Urinary bladder (tissue), 4 donors: ENCODE measurements around the gene GPR78. TPM values are rescaled to one million over a fixed set of nuclear protein-coding genes. Genes with fewer than 3 reads are reported as not detected.

Experiments
- DNase-seq: peaks from one replicate; pipeline ENCODE4 v3.0.0-alpha.2; 2015; ENCODE audit errors: extremely low spot score
- H3K27ac ChIP-seq: one replicate; pipeline ENCODE4 v1.5.1; 2013; ENCODE audit warnings: low read depth, mild to moderate bottlenecking, moderate library complexity
- H3K36me3 ChIP-seq: one replicate; pipeline ENCODE4 v1.6.1; 2013; ENCODE audit warnings: mild to moderate bottlenecking, moderate library complexity; ENCODE audit not compliant: insufficient read depth
- H3K4me1 ChIP-seq: one replicate; pipeline ENCODE4 v1.6.1; 2013; ENCODE audit warnings: mild to moderate bottlenecking, moderate library complexity; ENCODE audit not compliant: insufficient read depth
- H3K4me3 ChIP-seq: one replicate; pipeline ENCODE4 v1.5.1; 2013; ENCODE audit warnings: low read depth, low read length
- WGBS: extraction: QIAGEN DNeasy Blood & Tissue Kit; methylation state at CpG from one replicate; pipeline ENCODE4 v1.1.7; 2013; 5-methylcytosine and 5-hydroxymethylcytosine counted together
- polyA plus RNA-seq: library from polyadenylated mRNA; stranded (reverse); fragments of 200-250 nt; gene quantifications from one replicate; pipeline ENCODE4 v1.2.3, GENCODE V29; 2013
- total RNA-seq: library from RNA; depleted of rRNA; stranded (reverse); fragments of >200 nt; gene quantifications from one replicate; pipeline ENCODE4 v1.2.3, GENCODE V29; 2014
- donor health status: healthy with polysubstance abuse.
- donor health status: healthy.

GPR78 gene
- total and polyA plus RNA-seq, 2 donors, result 0.29 to 3.6 TPM

DNA sequence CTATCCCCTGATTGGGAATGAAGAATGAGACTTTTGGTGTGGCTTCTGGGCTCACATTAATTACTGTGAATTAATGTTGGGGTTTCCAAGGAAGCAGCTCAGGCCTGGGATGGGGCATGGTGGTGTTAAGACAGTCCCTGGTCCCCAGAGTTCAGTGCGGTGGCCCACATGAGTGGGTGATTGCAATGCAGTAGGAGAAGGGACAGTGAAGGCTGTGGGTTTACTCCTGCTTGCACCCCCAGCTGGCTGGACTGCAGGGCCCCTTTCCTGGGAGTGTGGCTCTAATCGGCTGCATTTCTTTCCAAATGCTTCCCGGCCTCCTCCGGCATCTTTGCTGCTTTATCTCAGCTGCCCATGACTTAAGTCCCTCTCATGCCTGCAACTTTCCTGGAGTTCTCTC, 28.2 kb upstream of the GPR78 start:
- Histone ChIP-seq H3K4me1 (no peaks in the 10 kb centered on the region), H3K36me3 (no peaks in the 10 kb centered on the region), H3K27ac (no peak overlapping the region), H3K4me3 (no peak overlapping the region)
- WGBS, result 75% methylated on average over 4 of the region's 4 CpGs
- DNase-seq, result no peak

DNA sequence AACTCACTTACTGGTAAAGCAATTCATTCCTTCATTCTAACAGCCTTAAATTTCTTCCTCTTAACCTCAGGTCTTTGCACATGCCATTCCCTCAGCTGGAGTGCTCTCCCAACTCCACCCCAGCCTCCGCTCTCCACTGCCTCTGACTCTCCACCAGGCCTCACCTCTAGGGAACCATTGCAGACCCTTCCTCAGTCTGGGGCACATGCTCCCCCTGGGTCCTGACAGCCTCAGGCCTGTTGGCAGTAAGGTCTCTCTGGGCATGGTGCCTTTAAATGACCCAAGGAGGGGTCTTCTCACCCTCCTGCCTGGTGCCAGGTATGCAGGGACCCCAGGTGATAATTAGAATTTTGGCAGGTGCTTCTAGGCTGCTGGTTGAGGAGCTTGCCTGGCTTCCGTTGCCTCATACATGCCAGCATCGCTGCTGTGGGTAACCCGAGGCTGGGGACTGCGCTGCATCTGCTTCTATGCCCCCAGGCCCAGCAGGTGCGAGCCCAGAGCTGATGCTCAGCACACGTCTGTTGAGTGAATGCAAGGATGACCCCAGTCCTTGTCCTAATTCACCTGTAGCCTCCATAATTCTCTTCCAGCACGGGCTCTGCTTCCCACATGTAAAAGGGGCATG, 27.5 kb upstream of the GPR78 start:
- WGBS, result 92% methylated on average over 8 of the region's 8 CpGs
- no peaks in the 10 kb centered on the region for H3K36me3 ChIP-seq
- no peak overlapping the region for H3K27ac ChIP-seq
- no peaks in the 10 kb centered on the region for H3K4me1 ChIP-seq
- DNase-seq, result no peak
- H3K4me3 ChIP-seq, result no peak overlapping the region

DNA sequence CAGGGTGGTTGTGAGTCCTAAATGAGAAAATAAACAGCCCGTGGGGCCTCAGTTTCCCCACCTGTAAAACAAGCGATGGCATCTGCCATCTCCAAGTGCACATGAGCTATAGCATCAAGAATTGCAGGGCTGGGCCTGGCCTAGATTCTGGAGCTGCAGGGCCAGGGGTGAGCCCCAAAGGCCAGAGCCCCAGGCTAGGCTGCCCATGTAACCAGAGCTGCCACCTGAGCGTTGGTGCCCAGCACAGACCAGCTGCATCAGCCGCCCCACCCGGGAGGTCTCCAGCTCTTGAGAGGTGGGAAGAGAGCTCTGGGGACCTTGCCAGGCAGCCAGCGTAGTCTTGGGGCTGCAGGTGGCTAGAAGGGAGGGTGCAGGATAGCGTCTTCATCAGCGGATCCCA, 27.0 kb upstream of the GPR78 start:
- Histone ChIP-seq H3K27ac (no peak overlapping the region), H3K4me1 (no peaks in the 10 kb centered on the region), H3K4me3 (no peak overlapping the region), H3K36me3 (no peaks in the 10 kb centered on the region)
- DNase-seq, result no peak
- 88% methylated on average over 8 of the region's 8 CpGs for WGBS

DNA sequence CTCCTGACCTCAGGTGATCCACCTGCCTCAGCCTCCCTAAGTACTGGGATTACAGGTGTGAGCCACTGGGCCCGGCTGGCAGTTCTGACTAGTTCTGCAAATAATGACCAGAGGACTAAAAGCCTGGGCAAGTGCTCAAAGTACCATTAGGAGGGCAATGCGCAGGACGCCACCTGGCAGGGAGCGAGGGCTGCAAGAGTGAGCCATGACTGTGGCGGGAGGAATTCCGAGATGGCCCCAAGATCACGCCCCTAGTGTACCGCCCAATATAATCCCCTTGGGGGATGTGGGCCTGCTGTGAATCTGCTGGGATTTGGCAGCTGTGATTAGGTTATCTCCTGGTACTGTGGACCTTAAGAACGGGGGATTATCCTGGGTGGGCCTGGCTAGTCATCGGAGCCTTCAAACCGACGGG, 26.2 kb upstream of the GPR78 start:
- H3K4me3 ChIP-seq, result no peak overlapping the region
- no peaks in the 10 kb centered on the region for H3K4me1 ChIP-seq
- H3K36me3 ChIP-seq, result no peaks in the 10 kb centered on the region
- DNase-seq, result no peak
- H3K27ac ChIP-seq, result no peak overlapping the region
- 55% methylated on average over 12 of the region's 12 CpGs for WGBS

DNA sequence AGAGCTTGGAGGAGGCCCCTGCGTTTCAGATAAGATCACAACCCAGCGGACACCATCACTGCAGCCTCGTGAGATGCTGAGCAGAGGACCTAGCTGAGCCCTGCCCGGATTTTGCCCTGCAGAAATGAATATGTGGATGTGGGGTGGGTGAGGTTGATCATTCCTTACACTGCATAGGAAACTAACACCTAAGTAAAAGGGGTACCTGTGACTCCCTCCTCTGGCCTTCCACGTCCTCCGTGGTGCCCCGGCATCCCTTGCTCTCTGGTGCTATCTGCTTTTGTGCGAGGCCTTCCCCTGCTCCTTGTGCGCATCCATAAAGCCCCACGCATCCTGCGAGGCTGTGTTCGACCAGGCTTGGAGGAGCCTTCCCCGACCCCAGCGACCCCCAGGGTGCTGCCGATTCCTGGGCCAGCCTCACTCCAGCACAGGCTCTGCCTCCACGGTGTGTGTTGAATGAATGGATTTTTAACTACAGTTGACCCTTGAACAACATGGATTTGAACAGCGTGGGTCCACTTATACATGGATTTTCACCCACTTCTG, 25.6 kb upstream of the GPR78 start:
- H3K4me1 ChIP-seq, result no peaks in the 10 kb centered on the region

DNA sequence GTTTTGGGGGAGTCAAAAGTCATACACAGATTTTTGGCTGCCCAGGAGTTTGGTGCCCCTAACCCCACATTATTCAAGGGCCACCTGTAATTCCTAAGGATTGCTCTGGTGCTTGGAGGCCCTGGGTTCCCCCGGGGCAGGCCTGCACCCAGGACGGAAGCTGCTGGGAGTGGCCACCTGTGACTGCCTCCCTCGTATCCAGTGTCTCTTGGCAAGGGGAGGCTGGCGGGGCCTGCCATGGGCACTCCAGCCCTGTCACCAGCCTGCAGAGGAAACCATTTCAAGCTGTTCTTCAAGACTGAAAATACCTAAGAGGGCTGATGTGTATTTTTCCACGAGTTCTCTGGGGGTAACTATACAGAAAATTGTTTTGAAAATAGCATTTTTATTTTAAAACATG, 24.5 kb upstream of the GPR78 start:
- DNase-seq, result no peak
- WGBS, result 83% methylated on average over 5 of the region's 5 CpGs
- Histone ChIP-seq H3K36me3 (no peaks in the 10 kb centered on the region), H3K27ac (no peak overlapping the region), H3K4me1 (no peaks in the 10 kb centered on the region), H3K4me3 (no peak overlapping the region)

More for the DNA sequence above, 25.6 kb upstream of the GPR78 start:
- no peak for DNase-seq
- Histone ChIP-seq H3K27ac (no peak overlapping the region), H3K36me3 (no peaks in the 10 kb centered on the region), H3K4me3 (no peak overlapping the region)
- 86% methylated on average over 17 of the region's 17 CpGs for whole genome bisulfite sequencing

DNA sequence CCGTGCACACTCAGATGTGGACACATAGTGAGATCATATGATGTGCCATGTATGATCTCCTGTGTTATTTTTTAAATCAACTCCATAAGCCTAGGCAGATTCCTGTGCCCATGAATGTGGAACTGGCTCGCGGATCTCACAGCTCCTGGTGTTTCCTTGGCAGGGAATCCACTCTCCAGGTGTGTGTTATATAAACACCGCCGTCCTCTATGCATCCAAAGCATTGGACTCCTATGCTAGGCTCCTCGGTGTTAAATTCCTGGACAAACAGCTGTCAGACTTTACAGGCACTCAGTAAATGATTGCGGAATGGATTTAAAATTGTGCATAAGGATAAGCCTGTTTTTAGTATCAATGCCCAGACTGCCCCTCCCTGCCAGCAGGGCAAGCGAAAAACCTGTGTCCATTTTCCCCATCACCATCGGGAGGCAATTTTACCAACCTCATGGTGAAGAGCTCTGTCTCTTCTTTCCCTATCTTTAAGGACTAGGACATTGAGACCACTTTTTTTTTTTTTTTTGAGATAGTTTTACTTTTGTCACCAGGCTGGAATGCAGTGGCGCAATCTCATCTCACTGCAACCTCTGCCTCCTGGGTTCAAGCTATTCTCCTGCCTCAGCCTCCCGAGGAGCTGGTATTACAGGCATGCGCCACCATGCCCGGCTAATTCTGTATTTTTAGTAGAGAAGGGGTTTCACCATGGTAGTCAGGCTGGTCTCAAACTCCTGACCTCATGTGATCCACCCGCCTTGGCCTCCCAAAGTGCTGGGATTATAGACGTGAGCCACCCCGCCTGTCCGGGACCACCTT, 23.6 kb upstream of the GPR78 start:
- WGBS, result 63% methylated on average over 17 of the region's 17 CpGs

DNA sequence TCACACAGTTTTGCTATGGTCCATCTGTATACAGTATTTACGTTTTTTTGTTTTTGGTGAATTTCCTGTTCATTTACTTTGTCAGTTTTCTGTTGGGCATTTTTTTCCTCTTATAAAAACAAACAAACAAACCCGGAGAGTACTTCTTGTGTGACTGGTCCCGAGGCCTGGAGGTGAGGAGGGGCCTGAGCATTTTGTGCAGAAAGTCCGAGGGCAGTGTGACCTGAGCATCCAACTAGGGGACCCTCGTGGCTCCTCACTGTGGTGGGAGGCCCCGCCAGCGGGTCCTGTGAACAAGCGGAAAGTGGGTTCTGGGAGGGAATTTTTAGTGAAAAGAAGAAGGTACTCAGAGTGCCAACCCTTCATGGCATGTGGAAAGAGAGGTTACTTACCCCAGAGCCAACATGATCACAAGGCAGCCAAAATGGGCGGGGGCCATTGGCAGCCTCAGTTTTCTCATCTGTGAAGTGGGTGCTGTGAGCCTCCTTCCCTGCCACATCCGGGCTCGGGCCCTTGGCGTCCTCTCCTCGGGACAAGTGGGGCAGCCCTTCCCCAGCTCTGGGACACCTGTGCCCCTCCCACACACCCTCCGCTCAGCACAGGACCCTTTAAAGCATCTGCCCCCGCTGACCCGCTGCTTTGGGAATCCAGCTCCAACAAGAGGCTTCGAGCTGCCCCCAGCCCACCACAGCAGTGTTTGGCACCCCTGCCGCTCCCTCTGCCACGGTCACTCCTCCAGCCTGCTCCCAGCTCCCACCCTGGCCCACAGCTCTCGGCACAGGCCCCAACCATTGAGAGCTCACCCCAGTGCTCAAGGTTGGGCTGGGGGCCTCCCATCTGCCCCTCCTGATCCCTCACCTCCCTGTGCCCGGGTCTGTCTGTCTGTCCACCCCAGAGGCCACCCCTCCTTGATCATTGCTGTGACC, 22.8 kb upstream of the GPR78 start:
- no peaks in the 10 kb centered on the region for H3K36me3 ChIP-seq
- H3K4me1 ChIP-seq, result no peaks in the 10 kb centered on the region
- H3K4me3 ChIP-seq, result no peak overlapping the region
- no peak for DNase-seq
- no peak overlapping the region for H3K27ac ChIP-seq
- 86% methylated on average over 21 of the region's 21 CpGs for whole genome bisulfite sequencing

More for the DNA sequence above, 23.6 kb upstream of the GPR78 start:
- Histone ChIP-seq H3K4me1 (no peaks in the 10 kb centered on the region), H3K4me3 (no peak overlapping the region), H3K27ac (no peak overlapping the region), H3K36me3 (no peaks in the 10 kb centered on the region)
- DNase-seq, result no peak

DNA sequence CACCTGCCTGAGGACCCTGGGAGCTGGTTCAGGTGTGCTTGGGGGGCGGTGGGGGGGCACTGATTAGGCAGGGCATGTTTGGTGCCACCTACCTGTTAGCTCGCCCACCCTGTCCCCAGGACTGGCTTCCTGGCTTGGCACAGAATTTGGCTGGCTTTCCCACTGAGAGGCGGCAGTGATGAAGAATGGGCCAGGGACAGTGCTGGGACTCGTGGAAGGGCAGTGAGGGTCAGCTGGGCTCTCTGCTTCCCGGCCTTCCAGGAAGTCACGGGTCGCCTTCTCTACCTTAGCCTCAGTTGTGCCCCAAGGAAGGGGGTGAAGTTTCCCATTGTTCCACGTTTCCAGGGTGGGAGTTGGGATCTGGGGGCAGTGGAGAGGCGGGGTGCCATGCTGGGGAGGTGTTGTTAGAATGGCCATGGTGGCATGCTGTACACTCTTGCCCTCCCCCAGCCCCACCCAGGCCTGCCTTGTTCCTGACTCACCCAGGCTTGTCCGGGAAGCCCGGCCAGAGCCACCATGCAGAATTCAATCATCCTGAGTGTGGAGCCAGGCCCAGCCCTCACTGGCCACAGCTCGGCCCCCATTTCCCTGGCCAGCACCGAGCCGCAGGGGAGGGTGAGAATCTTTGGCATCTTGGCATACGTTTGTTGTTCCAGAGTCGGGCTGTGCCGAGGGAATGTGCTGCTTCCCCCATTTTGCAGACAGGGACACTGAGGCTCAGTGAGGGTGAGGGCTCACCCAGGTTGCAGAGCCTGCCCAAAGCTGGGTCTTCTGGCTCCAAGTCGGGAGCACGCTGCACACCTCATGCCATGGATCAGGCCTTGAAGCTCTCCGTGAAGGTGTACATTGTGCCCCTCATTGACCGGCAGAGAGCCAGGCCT, 21.9 kb upstream of the GPR78 start:
- DNase-seq, result no peak

DNA sequence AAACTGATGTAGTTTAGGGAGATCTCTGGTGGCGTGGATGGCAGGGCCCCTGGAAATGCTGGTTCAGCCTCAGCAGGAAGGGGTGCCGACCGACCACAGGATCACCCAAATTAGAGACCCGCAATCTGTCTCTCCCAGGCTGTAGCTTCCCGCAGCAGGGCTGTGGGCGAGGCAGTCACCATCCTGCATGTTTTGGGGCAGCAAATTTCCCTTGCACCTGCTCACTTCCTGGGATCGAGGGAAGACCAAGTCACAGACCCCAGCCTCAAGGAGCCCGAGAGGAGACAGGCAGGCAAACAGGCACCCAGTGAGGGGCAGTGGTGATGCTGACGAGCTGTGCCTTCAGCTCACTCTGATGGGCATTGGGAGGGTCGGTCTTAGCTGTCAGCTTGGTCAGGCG, 21.2 kb upstream of the GPR78 start:
- no peak overlapping the region for H3K27ac ChIP-seq
- no peak for DNase-seq
- 93% methylated on average over 11 of the region's 11 CpGs for WGBS
- no peak overlapping the region for H3K4me3 ChIP-seq
- H3K4me1 ChIP-seq, result no peaks in the 10 kb centered on the region
- H3K36me3 ChIP-seq, result no peaks in the 10 kb centered on the region

More for the DNA sequence above, 21.9 kb upstream of the GPR78 start:
- H3K27ac ChIP-seq, result no peak overlapping the region
- H3K36me3 ChIP-seq, result no peaks in the 10 kb centered on the region
- no peak overlapping the region for H3K4me3 ChIP-seq
- H3K4me1 ChIP-seq, result no peaks in the 10 kb centered on the region
- 90% methylated on average over 21 of the region's 21 CpGs for WGBS

DNA sequence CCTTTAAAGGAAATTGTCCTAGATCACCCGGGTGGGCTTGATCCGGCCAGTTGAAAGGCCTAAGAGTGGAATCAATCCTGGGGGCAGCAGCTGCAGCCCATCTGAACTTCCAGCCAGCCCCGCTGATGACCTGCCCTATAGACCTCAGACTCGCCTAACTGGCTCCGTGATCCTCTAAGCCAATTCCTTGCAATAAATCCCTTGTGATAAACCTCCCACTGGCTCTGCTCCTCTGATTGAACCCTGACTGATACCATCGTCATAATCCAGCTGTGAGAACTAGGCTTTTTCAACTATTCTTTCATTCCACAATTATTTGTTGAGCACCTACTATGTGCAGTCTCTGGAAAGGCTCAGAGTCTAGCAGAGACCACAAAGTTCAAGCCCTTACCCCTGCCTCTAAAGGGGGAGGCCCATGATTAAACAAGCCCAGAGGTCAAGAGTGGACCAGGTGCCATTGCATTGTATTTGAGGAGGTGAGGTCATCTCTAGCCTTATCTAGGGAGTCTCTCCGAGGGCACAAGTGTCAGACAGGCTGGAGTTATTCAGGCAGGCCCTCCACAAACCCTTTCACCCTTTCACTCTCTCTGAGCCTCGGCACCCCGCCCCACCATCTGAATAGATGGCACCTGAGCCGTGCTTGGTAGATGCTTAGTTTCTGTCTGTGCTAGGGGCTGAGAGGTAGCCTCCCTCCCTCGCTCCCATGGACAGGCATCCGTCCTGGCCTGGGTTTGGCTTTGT, 20.5 kb upstream of the GPR78 start:
- no peaks in the 10 kb centered on the region for H3K4me1 ChIP-seq
- 83% methylated on average over 12 of the region's 12 CpGs for WGBS
- H3K4me3 ChIP-seq, result no peak overlapping the region
- DNase-seq, result no peak
- H3K27ac ChIP-seq, result no peak overlapping the region
- H3K36me3 ChIP-seq, result no peaks in the 10 kb centered on the region
